Activated CD8-positive, alpha-beta memory T cell treated with anti-CD3 and anti-CD28 coated beads, Interleukin-2, amount 10 ng/mL, durations not matched to agents 7 days and 5 days (primary cell): ENCODE results near the gene ACAP2. TPM values are rescaled to one million over a fixed set of nuclear protein-coding genes. Genes with fewer than 3 reads are reported as not detected.

ENCODE experiments used
- ATAC-seq: fragments of 150-1000 bp; cut with Tn5 transposase; one replicate; pipeline ENCODE4 v1.10.0; 2021; ENCODE audit warnings: moderate library complexity
- CTCF ChIA-PET: fragments of 350-600 bp; sonication (Branson Sonifier 250); formaldehyde crosslinking; loops from one replicate; lab custom pipeline; 2021; ENCODE audit warnings: antibody characterized with exemption; lab: Charles Lee
- DNase-seq: peaks from one replicate; pipeline ENCODE4 v3.0.0-alpha.2; 2020
- H3K27ac Mint-ChIP-seq: one replicate; pipeline ENCODE4 v1.8.0; 2021; ENCODE audit warnings: mild to moderate bottlenecking, mixed read lengths
- H3K27me3 Mint-ChIP-seq: one replicate; pipeline ENCODE4 v1.8.0; 2021; ENCODE audit warnings: mixed read lengths
- H3K36me3 Mint-ChIP-seq: one replicate; pipeline ENCODE4 v1.8.0; 2021; ENCODE audit warnings: mild to moderate bottlenecking, mixed read lengths
- H3K4me1 Mint-ChIP-seq: one replicate; pipeline ENCODE4 v1.8.0; 2021; ENCODE audit warnings: mixed read lengths
- H3K4me3 Mint-ChIP-seq: one replicate; pipeline ENCODE4 v1.8.0; 2021; ENCODE audit warnings: mild to moderate bottlenecking, moderate library complexity, mixed read lengths
- H3K9me3 Mint-ChIP-seq: one replicate; pipeline ENCODE4 v1.8.0; 2022; ENCODE audit warnings: low read depth, mixed read lengths
- total RNA-seq, 2 experiments: library from RNA; stranded (reverse); gene quantifications; one replicate each; pipeline ENCODE4 v1.2.3, GENCODE V29; 2021

Gene ACAP2
- total RNA-seq, 2 experiments from 2014 or later: 58.4 to 74.4 TPM

GRCh38 chr3:195257454-195258448 lies 185.1 kb downstream of the ACAP2 start:
- H3K27me3 Mint-ChIP-seq: no peaks in the 10 kb centered on the region
- ATAC-seq: no peak
- no peak overlapping the region for H3K27ac Mint-ChIP-seq
- H3K36me3 Mint-ChIP-seq: no peaks in the 10 kb centered on the region
- no peaks in the 10 kb centered on the region for H3K9me3 Mint-ChIP-seq
- CTCF ChIA-PET: interaction anchor here (0.7 to 2.1 kb wide), 9 partner anchors 10 to 586 kb away, joined by 3 to 15 read pairs (median 4); partner anchors contain the start of genes LSG1 and XXYLT1
- H3K4me1 Mint-ChIP-seq: peaks cover 16% of the 10 kb centered on the region
- no peak overlapping the region for H3K4me3 Mint-ChIP-seq
- DNase-seq: peak; percentile 39

GRCh38 chr3:195256639-195257453 lies 186.0 kb downstream of the ACAP2 start:
- Mint-ChIP-seq H3K36me3 (no peaks in the 10 kb centered on the region), H3K4me3 (no peak overlapping the region), H3K27ac (no peak overlapping the region), H3K9me3 (no peaks in the 10 kb centered on the region), H3K27me3 (no peaks in the 10 kb centered on the region), H3K4me1 (peaks cover 16% of the 10 kb centered on the region)
- CTCF ChIA-PET: interaction anchor here (0.7 to 2.1 kb wide), 6 partner anchors 13 to 582 kb away, joined by 3 to 6 read pairs (median 4); no protein-coding TSS in a partner anchor
- DNase-seq: peak; percentile 34
- no peak for ATAC-seq

GRCh38 chr3:195255571-195256501 lies 187.0 kb downstream of the ACAP2 start:
- H3K4me1 Mint-ChIP-seq: peaks cover 11% of the 10 kb centered on the region
- no peak overlapping the region for H3K27ac Mint-ChIP-seq
- no peaks in the 10 kb centered on the region for H3K36me3 Mint-ChIP-seq
- no peak for ATAC-seq
- DNase-seq: peak; percentile 37
- CTCF ChIA-PET: interaction anchor here (1.4 to 2.1 kb wide), 2 partner anchors 14 to 568 kb away, joined by 3 to 6 read pairs; no protein-coding TSS in a partner anchor
- no peaks in the 10 kb centered on the region for H3K9me3 Mint-ChIP-seq
- no peaks in the 10 kb centered on the region for H3K27me3 Mint-ChIP-seq
- H3K4me3 Mint-ChIP-seq: no peak overlapping the region

DNA sequence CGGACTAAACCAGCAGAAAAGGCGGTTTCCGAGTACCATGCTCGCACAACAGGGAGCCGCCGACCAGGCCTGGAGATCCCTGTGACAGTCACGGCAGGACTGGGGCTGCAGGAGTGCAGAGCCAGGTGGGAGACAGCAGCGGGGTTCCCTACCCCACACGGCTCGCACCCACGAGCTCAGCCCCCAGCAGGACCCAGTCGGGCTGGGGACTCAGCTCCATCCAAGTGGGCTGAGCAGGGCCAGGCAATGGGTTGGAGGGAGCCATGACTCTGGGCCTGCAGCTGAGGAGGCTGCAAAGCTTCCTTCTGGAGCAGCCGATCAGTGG lies 187.7 kb downstream of the ACAP2 start:
- Mint-ChIP-seq H3K27me3 (no peaks in the 10 kb centered on the region), H3K36me3 (no peaks in the 10 kb centered on the region), H3K4me1 (peaks cover 11% of the 10 kb centered on the region), H3K27ac (no peak overlapping the region), H3K4me3 (no peak overlapping the region), H3K9me3 (no peaks in the 10 kb centered on the region)
- ATAC-seq: no peak
- CTCF ChIA-PET: interaction anchor here (1.4 to 2.1 kb wide), 2 partner anchors 15 to 567 kb away, joined by 3 to 6 read pairs; no protein-coding TSS in a partner anchor
- DNase-seq: no peak

GRCh38 chr3:195254454-195255175 lies 188.2 kb downstream of the ACAP2 start:
- Mint-ChIP-seq H3K4me3 (no peak overlapping the region), H3K27ac (no peak overlapping the region), H3K36me3 (no peaks in the 10 kb centered on the region), H3K4me1 (peaks cover 11% of the 10 kb centered on the region), H3K9me3 (no peaks in the 10 kb centered on the region), H3K27me3 (no peaks in the 10 kb centered on the region)
- ATAC-seq: no peak
- CTCF ChIA-PET: interaction anchor here (1.4 kb wide), 1 partner anchor 567 kb away, joined by 3 read pairs; no protein-coding TSS in a partner anchor
- DNase-seq: peak; percentile 38

DNA sequence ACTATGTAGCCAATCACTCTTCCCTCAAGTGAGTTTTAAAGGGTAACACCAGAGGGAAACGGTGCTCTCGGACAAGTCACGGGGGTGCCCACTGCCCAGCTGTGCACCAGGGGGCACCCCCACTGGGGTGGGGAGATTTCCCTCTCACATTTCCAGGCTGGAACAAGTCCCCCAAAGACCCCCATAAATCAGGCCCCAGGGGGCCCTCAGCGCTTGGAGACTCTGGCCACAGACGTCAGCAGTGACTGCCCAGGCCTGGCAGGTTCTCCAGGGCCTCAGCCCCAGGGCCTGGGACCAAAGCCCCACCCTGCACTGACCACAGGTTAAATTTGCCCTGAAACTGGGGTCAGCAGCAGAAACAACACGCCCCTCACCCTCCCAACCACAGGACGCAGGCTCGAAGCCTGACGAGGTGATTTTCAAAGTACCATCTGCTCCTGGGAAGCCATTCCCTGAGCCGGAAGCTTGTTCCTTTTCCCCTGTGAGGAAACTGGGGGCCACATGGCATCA lies 188.8 kb downstream of the ACAP2 start:
- Mint-ChIP-seq H3K36me3 (no peaks in the 10 kb centered on the region), H3K4me3 (no peak overlapping the region), H3K27me3 (no peaks in the 10 kb centered on the region), H3K27ac (no peak overlapping the region), H3K9me3 (no peaks in the 10 kb centered on the region), H3K4me1 (peaks cover 11% of the 10 kb centered on the region)
- peak; percentile 37 for DNase-seq
- CTCF ChIA-PET: interaction anchor here (0.7 kb wide), 1 partner anchor 29 kb away, joined by 3 read pairs; no protein-coding TSS in a partner anchor
- ATAC-seq: no peak

DNA sequence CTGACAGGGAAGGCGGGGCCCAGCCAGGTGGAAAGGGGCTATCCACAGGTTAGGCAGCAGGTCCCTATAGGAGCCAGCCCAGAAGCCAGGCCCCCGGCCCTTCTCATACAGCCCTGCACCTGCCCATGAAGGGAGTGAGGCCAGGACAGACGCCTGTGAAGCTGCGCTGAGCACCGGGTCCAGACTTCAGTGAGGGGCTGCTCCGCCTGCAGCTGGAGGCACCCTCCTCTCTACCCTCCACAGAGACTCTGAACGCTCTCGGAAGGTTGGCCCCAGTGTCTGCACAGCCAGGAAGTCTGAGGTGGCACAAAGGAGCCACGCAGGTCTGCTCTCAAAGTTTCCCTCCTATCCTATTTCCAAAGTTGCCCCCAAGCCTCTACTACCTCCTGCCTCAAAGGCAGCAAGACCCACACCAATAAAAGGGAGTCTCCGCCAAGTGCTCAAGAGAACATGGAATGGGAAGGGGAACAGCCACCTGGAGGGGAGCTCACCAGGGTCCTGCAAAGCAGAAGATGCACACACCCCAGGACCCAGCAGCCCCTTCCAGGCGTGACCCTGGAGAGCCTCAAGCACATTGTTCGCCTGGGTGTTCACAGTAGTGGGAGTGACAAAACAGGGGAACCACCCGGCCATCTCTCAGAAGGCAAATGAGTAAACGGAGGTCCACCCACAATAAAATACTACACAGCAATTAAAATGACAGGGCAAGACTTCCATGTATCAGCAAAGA lies 191.3 kb downstream of the ACAP2 start:
- H3K27me3 Mint-ChIP-seq: no peaks in the 10 kb centered on the region
- CTCF ChIA-PET: no interaction called here
- H3K4me1 Mint-ChIP-seq: peaks cover 10% of the 10 kb centered on the region
- no peak overlapping the region for H3K27ac Mint-ChIP-seq
- no peaks in the 10 kb centered on the region for H3K36me3 Mint-ChIP-seq
- ATAC-seq: no peak
- peak; percentile 38 for DNase-seq
- H3K4me3 Mint-ChIP-seq: no peak overlapping the region
- H3K9me3 Mint-ChIP-seq: no peaks in the 10 kb centered on the region

GRCh38 chr3:195250473-195251251 lies 192.2 kb downstream of the ACAP2 start:
- Mint-ChIP-seq H3K4me1 (peaks cover 10% of the 10 kb centered on the region), H3K27ac (no peak overlapping the region), H3K27me3 (no peaks in the 10 kb centered on the region), H3K4me3 (no peak overlapping the region), H3K36me3 (no peaks in the 10 kb centered on the region), H3K9me3 (no peaks in the 10 kb centered on the region)
- peak; percentile 39 for DNase-seq
- ATAC-seq: no peak
- CTCF ChIA-PET: no interaction called here

- CTCF ChIA-PET: no interaction called here
- no peaks in the 10 kb centered on the region for H3K9me3 Mint-ChIP-seq
- DNase-seq (peak; percentile 16), ATAC-seq (no peak)
- H3K27me3 Mint-ChIP-seq: no peaks in the 10 kb centered on the region
- H3K4me3 Mint-ChIP-seq: no peak overlapping the region
- no peak overlapping the region for H3K27ac Mint-ChIP-seq
- no peaks in the 10 kb centered on the region for H3K36me3 Mint-ChIP-seq
- H3K4me1 Mint-ChIP-seq: peaks cover 10% of the 10 kb centered on the region
These were observed 192.9 kb downstream of the ACAP2 start for GRCh38 chr3:195249858-195250464.

- Mint-ChIP-seq H3K4me1 (peaks cover 10% of the 10 kb centered on the region), H3K4me3 (no peak overlapping the region), H3K36me3 (no peaks in the 10 kb centered on the region), H3K27ac (no peak overlapping the region), H3K9me3 (no peaks in the 10 kb centered on the region), H3K27me3 (no peaks in the 10 kb centered on the region)
- CTCF ChIA-PET: no interaction called here
- DNase-seq (peak; percentile 29), ATAC-seq (no peak)
These were observed 193.6 kb downstream of the ACAP2 start for GRCh38 chr3:195249057-195249770.
